Stomach (tissue), 9 donors: Measurements from ENCODE around the gene PINK1. TPM values are rescaled to one million over a fixed set of nuclear protein-coding genes. Genes with fewer than 3 reads are reported as not detected.

ENCODE experiments used
- DNase-seq, 2 donors: peaks; one replicate each; pipeline versions ENCODE4 v3.0.0 to v3.0.0-alpha.2; 2013 to 2019
- H3K27ac ChIP-seq, 5 donors: fragments of 200-600 bp in 4 of 5; sonication (generic) in 4 of 5; one replicate each; pipeline ENCODE4 v1.5.1; 2013 to 2019; ENCODE audit warnings: mild to moderate bottlenecking in 1 of 5, moderate library complexity in 1 of 5
- H3K27me3 ChIP-seq, 3 donors: fragments of 200-600 bp; sonication (generic); one replicate each; pipeline ENCODE4 v1.5.1; 2017 to 2019; ENCODE audit warnings: mixed run types in 1 of 3
- H3K36me3 ChIP-seq, 4 donors: fragments of 200-600 bp; sonication (generic); 1 replicate in 3 of 4; 2 replicates in 1 of 4; pipeline ENCODE4 v1.5.1; 2016 to 2019
- H3K4me1 ChIP-seq, 4 donors: fragments of 200-600 bp; sonication (generic); one replicate each; pipeline ENCODE4 v1.5.1; 2016 to 2019
- H3K4me3 ChIP-seq, 4 donors: fragments of 200-600 bp; sonication (generic) in 3 of 4; one replicate each; pipeline ENCODE4 v1.5.1; 2016 to 2019; ENCODE audit warnings: mild to moderate bottlenecking in 1 of 4
- H3K9me3 ChIP-seq, 4 donors: fragments of 200-600 bp; sonication (generic); one replicate each; pipeline ENCODE4 v1.5.1; 2016 to 2019
- CTCF ChIP-seq, 7 experiments: fragments of 450-650 bp in 4 of 7; fragments of 200-600 bp in 3 of 7; sonication (generic) in 3 of 7; IDR thresholded peaks; one replicate each; pipeline ENCODE4 v1.5.1; 2016 to 2019; ENCODE audit warnings: antibody characterized with exemption in 7 of 7, control low read depth in 2 of 7, mild to moderate bottlenecking in 1 of 7
- EP300 ChIP-seq: sonication (generic); formaldehyde crosslinking; IDR thresholded peaks from one replicate; pipeline ENCODE4 v1.6.1; 2017; ENCODE audit warnings: antibody characterized with exemption
- POLR2A ChIP-seq, 4 donors: fragments of 450-650 bp; IDR thresholded peaks; one replicate each; pipeline ENCODE4 v1.6.1; 2016; ENCODE audit warnings: antibody characterized with exemption in 4 of 4, control low read depth in 2 of 4, mild to moderate bottlenecking in 1 of 4, moderate library complexity in 1 of 4
- POLR2AphosphoS5 ChIP-seq, 3 donors: sonication (generic); formaldehyde crosslinking; IDR thresholded peaks; one replicate each; pipeline ENCODE4 v1.6.1; 2016; ENCODE audit warnings: antibody characterized with exemption in 3 of 3
- WGBS, 5 donors: extraction: QIAGEN DNeasy Blood & Tissue Kit in 3 of 5; methylation state at CpG; one replicate each; pipeline versions ENCODE4 v1.1.5 to v1.1.7; 2013 to 2018; 5-methylcytosine and 5-hydroxymethylcytosine counted together
- intact Hi-C: fragments of 100-400 bp; cut with DNase I; formaldehyde crosslinking; loops from one replicate; pipeline ENCODE4 v1.15.1; 2023; ENCODE audit warnings: low total_unique reads
- polyA plus RNA-seq, 3 donors: library from polyadenylated mRNA; stranded (reverse); fragments of 200-250 nt; gene quantifications; one replicate each; pipeline ENCODE4 v1.2.3, GENCODE V29; 2013
- total RNA-seq, 5 donors: library from RNA; depleted of rRNA; stranded (reverse); fragments of >200 nt; gene quantifications; one replicate each; pipeline versions ENCODE4 v1.1.0 to v1.2.3, GENCODE V29; 2014 to 2016
- donor health status: healthy with polysubstance abuse.
- donor health status: Bipolar disorder and iron deficiency.
- donor health status: healthy.

Gene PINK1
- total and polyA plus RNA-seq, 8 donors: 21.0 to 169 (median 53.8) TPM

- WGBS, 5 donors: 0 to 1% (median 0%) methylated on average over 17 to 20 of the region's 20 CpGs
- Histone ChIP-seq H3K9me3 (no peaks in the 10 kb centered on the region), H3K27ac (peak overlapping the region; percentile 63 to 89 (median 85)), H3K4me3 (peak overlapping the region; percentile 82 to 96 (median 91)), H3K4me1 (peaks cover 21 to 50% (median 36%) of the 10 kb centered on the region in 4 donors), H3K36me3 (peaks cover 23 to 37% (median 35%) of the 10 kb centered on the region in 4 donors), H3K27me3 (no peaks in the 10 kb centered on the region)
- intact Hi-C loops: no loop called here
- no peak for DNase-seq
- TF ChIP-seq POLR2A (IDR thresholded peaks at IDR 0.05) (no peak), POLR2AphosphoS5 (IDR thresholded peaks at IDR 0.05) (no peak), CTCF (IDR thresholded peaks at IDR 0.05) (no peak), EP300 (no peak)
These were observed 27.6 kb downstream of the PINK1 start for GRCh38 chr1:20660847-20661206.

GRCh38 chr1:20661207-20662109 lies 28.2 kb downstream of the PINK1 start, which contains the start of gene DDOST:
DDOST (minus strand) TSS chr1:20661369; CDS start chr1:20661350, 19 bp downstream.
- intact Hi-C loops: no loop called here
- Histone ChIP-seq H3K36me3 (peaks cover 17 to 31% (median 29%) of the 10 kb centered on the region in 4 donors), H3K4me1 (peaks cover 21 to 47% (median 33%) of the 10 kb centered on the region in 4 donors), H3K4me3 (peak within 1 kb of the TSS; percentile 82 to 96 (median 91)), H3K27me3 (no peaks in the 10 kb centered on the region), H3K9me3 (no peaks in the 10 kb centered on the region), H3K27ac (peak within 1 kb of the TSS; percentile 64 to 89 (median 85))
- TF ChIP-seq EP300 (no peak), POLR2A (IDR thresholded peaks at IDR 0.05) (no peak), CTCF (IDR thresholded peaks at IDR 0.05) (peak in 4 of 7 experiments; percentile 13 to 54 (median 40)), POLR2AphosphoS5 (IDR thresholded peaks at IDR 0.05) (peak; percentile 60 to 91 (median 62))
- 1 to 3% (median 1%) methylated on average over 19 to 58 of the region's 58 CpGs for WGBS, 5 donors
- peak; percentile 96 to 99 for DNase-seq

GRCh38 chr1:20662110-20662475 lies 28.8 kb downstream of the PINK1 start:
- Histone ChIP-seq H3K4me3 (peak overlapping the region; percentile 82 to 96 (median 91)), H3K36me3 (peaks cover 14 to 24% (median 22%) of the 10 kb centered on the region in 4 donors), H3K27ac (peak overlapping the region; percentile 64 to 89 (median 85)), H3K4me1 (peaks cover 21 to 41% (median 33%) of the 10 kb centered on the region in 4 donors), H3K27me3 (no peaks in the 10 kb centered on the region), H3K9me3 (no peaks in the 10 kb centered on the region)
- DNase-seq: no peak
- intact Hi-C loops: no loop called here
- TF ChIP-seq EP300: no peak
- no peak for TF ChIP-seq POLR2AphosphoS5 (IDR thresholded peaks at IDR 0.05)
- TF ChIP-seq CTCF (IDR thresholded peaks at IDR 0.05): no peak
- no peak for TF ChIP-seq POLR2A (IDR thresholded peaks at IDR 0.05)
- 53 to 65% (median 59%) methylated on average over 7 of the region's 7 CpGs for WGBS, 5 donors

GRCh38 chr1:20663365-20663764 lies 30.1 kb downstream of the PINK1 start:
- H3K36me3 ChIP-seq: peaks cover 2 to 11% (median 10%) of the 10 kb centered on the region in 4 donors
- no peak for TF ChIP-seq POLR2AphosphoS5 (IDR thresholded peaks at IDR 0.05)
- no peak for TF ChIP-seq EP300
- TF ChIP-seq POLR2A (IDR thresholded peaks at IDR 0.05): no peak
- no peak for TF ChIP-seq CTCF (IDR thresholded peaks at IDR 0.05)
- peaks cover 21 to 33% (median 28%) of the 10 kb centered on the region in 4 donors for H3K4me1 ChIP-seq
- no peak for DNase-seq
- no peaks in the 10 kb centered on the region for H3K27me3 ChIP-seq
- intact Hi-C loops: no loop called here
- no peak overlapping the region for H3K4me3 ChIP-seq
- H3K9me3 ChIP-seq: no peaks in the 10 kb centered on the region
- H3K27ac ChIP-seq: no peak overlapping the region
- 76 to 100% (median 93%) methylated on average over 1 of the region's 1 CpG for WGBS, 5 donors
